ENCODE results near the gene MYO1D.

Gene MYO1D

DNA sequence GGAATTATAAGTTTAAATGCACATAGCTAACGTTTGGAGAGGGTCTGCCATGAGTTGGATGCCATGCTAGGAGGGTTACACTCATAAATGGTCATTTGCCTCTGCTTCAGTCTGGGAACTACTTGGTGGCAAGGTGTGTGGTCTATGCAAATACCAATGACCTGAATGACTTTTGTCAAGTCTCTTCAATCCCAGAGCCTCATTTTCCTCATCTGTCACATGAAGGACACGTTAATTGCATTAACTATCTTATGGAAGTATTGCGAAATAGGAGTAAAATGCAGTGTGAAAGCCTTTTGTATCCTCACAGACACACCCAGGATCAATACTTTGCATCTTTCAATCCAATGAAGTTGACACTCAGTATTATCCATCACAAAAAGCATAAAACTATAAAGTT, 327.4 kb downstream of the MYO1D start:
- H3K4me2 ChIP-seq (ENCODE audit: low read length) = no peak overlapping the region
- H3K4me3 ChIP-seq (ENCODE audit: low read length) = no peak overlapping the region
- peaks cover 15% of the 10 kb centered on the region for H3K4me1 ChIP-seq (ENCODE audit: low read length)
- H4K20me1 ChIP-seq (ENCODE audit: insufficient read depth, low read length) = no peaks in the 10 kb centered on the region
- no peaks in the 10 kb centered on the region for H3K36me3 ChIP-seq (replicated peaks; ENCODE audit: low read depth, low read length)
- no peak overlapping the region for H3K9ac ChIP-seq (ENCODE audit: low read length)
- no peak overlapping the region for H3K27ac ChIP-seq (ENCODE audit: low read length)
- no peaks in the 10 kb centered on the region for H3K79me2 ChIP-seq (ENCODE audit: low read length)
- no peak overlapping the region for H2AFZ ChIP-seq (ENCODE audit: low read depth, low read length)
- H3K9me3 ChIP-seq (ENCODE audit: insufficient read depth, low read length) = no peaks in the 10 kb centered on the region
- no peaks in the 10 kb centered on the region for H3K27me3 ChIP-seq (ENCODE audit: low read depth, low read length)
- TF ChIP-seq CTCF (IDR thresholded peaks at IDR 0.05; ENCODE audit: low read depth, low read length) (no peak), EZH2phosphoT487 (IDR thresholded peaks at IDR 0.05; ENCODE audit: low read depth) (no peak)

DNA sequence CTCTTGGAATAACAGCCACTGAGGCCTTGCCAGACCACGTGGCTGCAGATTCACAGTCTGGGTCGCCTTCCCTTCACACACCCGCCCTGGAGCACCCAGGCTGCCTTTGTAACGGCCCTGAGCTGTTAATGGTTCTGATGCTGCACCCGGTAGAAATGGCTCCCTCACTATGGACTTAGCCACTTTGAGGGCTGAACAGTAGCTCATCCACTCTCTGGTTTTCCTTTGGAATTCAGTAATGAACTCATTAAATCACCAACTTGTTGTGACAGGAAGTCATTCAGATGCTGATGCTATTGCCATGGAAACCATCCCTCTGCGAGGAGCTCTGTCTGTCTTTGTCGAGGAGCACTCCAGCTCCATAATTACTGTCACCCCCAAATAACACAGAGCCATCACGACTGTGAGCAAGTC, 330.9 kb downstream of the MYO1D start:
- Histone ChIP-seq H3K27me3 (ENCODE audit: low read depth, low read length) (no peaks in the 10 kb centered on the region), H2AFZ (ENCODE audit: low read depth, low read length) (no peak overlapping the region), H3K4me1 (ENCODE audit: low read length) (peaks cover 8% of the 10 kb centered on the region), H3K4me3 (ENCODE audit: low read length) (no peak overlapping the region), H3K9me3 (ENCODE audit: insufficient read depth, low read length) (no peaks in the 10 kb centered on the region), H3K36me3 (replicated peaks; ENCODE audit: low read depth, low read length) (no peaks in the 10 kb centered on the region), H3K9ac (ENCODE audit: low read length) (no peak overlapping the region), H4K20me1 (ENCODE audit: insufficient read depth, low read length) (no peaks in the 10 kb centered on the region), H3K27ac (ENCODE audit: low read length) (no peak overlapping the region), H3K4me2 (ENCODE audit: low read length) (no peak overlapping the region), H3K79me2 (ENCODE audit: low read length) (no peaks in the 10 kb centered on the region)
- no peak for TF ChIP-seq EZH2phosphoT487 (IDR thresholded peaks at IDR 0.05; ENCODE audit: low read depth)
- no peak for TF ChIP-seq CTCF (IDR thresholded peaks at IDR 0.05; ENCODE audit: low read depth, low read length)

DNA sequence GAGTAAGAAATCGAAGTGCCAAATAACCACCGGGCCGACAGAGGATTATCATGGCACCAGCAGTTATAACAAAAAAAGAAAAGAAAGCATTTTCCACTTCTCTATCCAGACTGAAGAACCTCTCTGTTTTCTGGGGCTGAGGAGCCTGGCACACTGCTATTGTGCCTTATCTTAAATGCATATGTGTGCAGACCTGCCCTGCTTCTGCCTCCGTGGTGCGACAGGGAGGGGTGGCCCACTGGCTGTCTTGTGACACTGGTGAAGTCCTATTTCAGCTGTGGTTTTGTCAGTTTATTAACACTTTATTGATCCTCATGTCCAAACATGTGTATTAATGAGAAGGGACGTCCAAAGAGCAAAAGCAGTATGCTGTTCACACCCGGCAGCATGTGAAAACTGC, 334.7 kb downstream of the MYO1D start:
- Histone ChIP-seq H3K4me2 (ENCODE audit: low read length) (no peak overlapping the region), H3K9ac (ENCODE audit: low read length) (no peak overlapping the region), H3K79me2 (ENCODE audit: low read length) (no peaks in the 10 kb centered on the region), H4K20me1 (ENCODE audit: insufficient read depth, low read length) (no peaks in the 10 kb centered on the region), H3K9me3 (ENCODE audit: insufficient read depth, low read length) (no peaks in the 10 kb centered on the region), H2AFZ (ENCODE audit: low read depth, low read length) (no peak overlapping the region), H3K4me3 (ENCODE audit: low read length) (no peak overlapping the region), H3K4me1 (ENCODE audit: low read length) (peaks cover 9% of the 10 kb centered on the region), H3K36me3 (replicated peaks; ENCODE audit: low read depth, low read length) (no peaks in the 10 kb centered on the region), H3K27me3 (ENCODE audit: low read depth, low read length) (no peaks in the 10 kb centered on the region), H3K27ac (ENCODE audit: low read length) (no peak overlapping the region)
- TF ChIP-seq CTCF (IDR thresholded peaks at IDR 0.05; ENCODE audit: low read depth, low read length) (no peak), EZH2phosphoT487 (IDR thresholded peaks at IDR 0.05; ENCODE audit: low read depth) (no peak)

DNA sequence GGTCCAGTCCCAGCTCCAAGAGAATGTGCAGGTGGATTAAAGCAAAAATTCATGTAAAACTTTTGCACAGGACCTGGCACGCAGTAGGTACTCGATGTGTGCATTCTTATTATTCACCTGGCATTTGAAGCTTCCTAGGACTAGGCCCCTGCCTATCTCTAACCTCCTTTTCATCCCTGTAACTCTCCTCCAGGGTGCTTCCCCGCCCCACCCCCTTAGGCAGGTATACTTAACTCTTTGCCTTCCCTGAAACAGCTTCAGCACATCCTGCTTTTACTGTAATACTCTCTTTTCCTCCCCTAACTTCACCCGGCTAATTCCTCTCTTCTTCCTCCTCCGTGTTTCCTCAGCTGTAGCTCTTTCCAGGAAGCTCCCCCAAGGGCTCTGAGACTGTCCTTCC, 335.3 kb downstream of the MYO1D start:
- Histone ChIP-seq H3K4me2 (ENCODE audit: low read length) (no peak overlapping the region), H3K27ac (ENCODE audit: low read length) (no peak overlapping the region), H2AFZ (ENCODE audit: low read depth, low read length) (no peak overlapping the region), H3K79me2 (ENCODE audit: low read length) (no peaks in the 10 kb centered on the region), H3K4me1 (ENCODE audit: low read length) (peaks cover 9% of the 10 kb centered on the region), H3K9ac (ENCODE audit: low read length) (no peak overlapping the region), H3K4me3 (ENCODE audit: low read length) (no peak overlapping the region), H3K27me3 (ENCODE audit: low read depth, low read length) (no peaks in the 10 kb centered on the region), H4K20me1 (ENCODE audit: insufficient read depth, low read length) (no peaks in the 10 kb centered on the region), H3K9me3 (ENCODE audit: insufficient read depth, low read length) (no peaks in the 10 kb centered on the region), H3K36me3 (replicated peaks; ENCODE audit: low read depth, low read length) (no peaks in the 10 kb centered on the region)
- TF ChIP-seq CTCF (IDR thresholded peaks at IDR 0.05; ENCODE audit: low read depth, low read length) = no peak
- no peak for TF ChIP-seq EZH2phosphoT487 (IDR thresholded peaks at IDR 0.05; ENCODE audit: low read depth)

All from OCI-LY3 (cell line).